ENCODE results near the gene IFT27. TPM values are rescaled to one million over a fixed set of nuclear protein-coding genes. Genes with fewer than 3 reads are reported as not detected.
A peak's percentile ranks its signal among the peaks of the same experiment; 100 is the strongest.

The IFT27 gene, protein sequence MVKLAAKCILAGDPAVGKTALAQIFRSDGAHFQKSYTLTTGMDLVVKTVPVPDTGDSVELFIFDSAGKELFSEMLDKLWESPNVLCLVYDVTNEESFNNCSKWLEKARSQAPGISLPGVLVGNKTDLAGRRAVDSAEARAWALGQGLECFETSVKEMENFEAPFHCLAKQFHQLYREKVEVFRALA
- 11.8 and 14.8 TPM in 2 replicates for total RNA-seq (2014; rRNA removed; shearing (Covaris generic))
- polyA plus RNA-seq (2014; cell fraction: nucleus; rRNA removed), result 15.8 and 39.1 TPM in 2 replicates

DNA sequence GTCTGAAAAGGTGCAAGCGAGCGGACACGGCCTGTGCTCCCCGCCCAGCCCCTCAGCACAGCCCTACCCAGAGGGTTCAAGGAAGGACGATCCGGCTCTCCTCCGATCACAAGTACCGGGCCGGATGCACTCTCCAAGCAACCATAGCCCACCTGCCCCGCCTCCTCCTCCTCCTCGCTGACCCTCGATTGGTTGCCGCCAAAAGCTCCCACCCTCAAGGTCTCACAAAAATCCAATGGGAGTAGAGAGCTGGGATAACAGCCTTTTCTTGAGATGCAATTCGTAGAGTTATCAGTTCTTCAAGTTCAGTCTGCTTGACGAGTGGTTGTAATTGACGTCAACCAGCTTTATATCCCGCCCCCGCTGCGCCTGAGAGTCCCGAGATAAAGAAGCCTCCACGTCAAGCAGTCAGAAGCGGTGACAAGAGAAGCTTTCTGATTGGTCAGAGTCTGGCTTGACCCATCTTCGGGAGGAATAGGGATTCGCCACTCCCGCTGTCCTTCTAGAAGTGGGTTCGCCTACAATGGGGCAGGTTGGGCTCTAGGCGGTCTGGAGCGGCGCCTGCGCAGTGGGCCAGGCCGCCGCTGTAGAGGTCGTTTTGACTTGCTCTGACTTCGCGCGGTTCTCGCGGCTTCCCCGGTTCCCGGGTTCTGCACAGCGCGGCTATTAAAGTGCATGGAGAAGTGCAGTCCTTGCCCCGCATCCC, at the start of gene IFT27:
IFT27 (minus strand) TSS at position 156 of the 706 bp plus-strand sequence. CDS start 412 bp downstream, outside the sequence.
- peak; percentile 100 for DNase-seq (ENCODE audit: extremely low read depth, low read depth)

DNA sequence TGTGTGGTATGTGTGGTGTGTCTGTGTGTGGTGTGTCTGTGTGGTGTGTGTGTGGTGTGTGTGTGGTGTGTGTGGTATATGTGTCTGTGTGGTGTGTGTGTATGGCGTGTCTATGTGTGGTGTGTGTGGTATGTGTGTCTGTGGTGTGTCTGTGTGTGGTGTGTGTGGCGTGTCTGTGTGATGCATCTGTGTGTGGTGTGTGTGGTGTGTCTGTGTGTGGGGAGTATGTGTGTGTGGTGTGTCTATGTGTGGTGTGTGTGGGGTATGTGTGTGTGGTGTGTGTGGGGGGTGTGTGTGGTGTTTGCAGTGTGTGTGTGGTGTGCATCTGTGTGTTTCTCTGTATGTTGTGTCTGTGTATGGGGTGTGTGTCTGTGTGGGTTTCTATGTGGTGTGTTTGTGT, 48.7 kb upstream of the IFT27 start:
- no peak for DNase-seq (ENCODE audit: extremely low read depth, low read depth)

DNA sequence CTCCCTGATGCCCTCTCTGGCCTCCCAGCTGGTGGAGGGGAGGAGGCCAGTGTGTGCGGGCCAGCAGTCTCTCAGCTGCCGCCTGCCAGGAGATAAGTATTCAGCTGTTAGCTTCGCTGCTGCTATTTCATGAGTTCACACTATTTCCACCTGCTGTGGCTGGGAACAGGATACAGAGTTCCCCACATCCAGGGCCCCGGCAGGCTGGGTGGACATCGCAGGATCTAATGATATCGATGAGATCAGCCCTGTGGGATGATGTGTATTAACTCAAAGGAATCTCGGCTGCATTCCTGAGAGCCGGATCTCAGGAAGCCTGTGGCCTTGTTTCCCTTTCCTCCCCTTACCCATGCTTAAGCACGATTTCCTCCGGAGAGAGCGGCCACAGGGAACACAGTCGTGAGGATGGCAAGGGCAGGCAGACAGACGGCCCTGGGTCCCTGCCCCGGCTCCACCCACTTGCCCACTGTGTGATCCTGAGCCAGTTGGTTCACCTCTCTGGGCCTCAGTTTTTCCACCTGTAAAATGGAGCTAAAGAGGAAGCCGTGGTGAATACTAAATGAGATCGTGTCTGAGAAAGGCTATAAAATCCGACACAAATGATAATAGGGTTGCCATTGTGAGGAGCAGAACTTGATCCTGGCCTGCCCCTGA, 47.4 kb upstream of the IFT27 start:
- no peak for DNase-seq (ENCODE audit: extremely low read depth, low read depth)

DNA sequence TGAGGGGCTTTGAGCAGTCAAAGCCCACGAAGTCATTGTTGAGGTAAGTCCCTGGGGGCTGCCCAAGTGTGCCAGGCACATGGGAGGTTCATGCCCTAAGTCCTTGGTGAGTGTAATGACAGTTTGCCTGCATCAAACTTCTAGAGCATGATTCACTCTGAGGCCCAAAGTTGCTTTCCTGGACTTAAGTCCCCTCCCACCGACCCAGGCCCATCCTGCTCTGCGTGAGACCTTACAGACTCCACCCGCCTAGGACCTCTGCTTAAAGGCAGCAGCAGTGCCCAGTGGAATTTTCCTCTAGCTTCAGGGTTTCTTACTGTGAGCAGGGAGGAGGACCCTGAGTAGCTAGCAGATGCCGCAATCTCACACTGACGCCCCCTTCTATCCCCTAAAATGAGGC, 46.7 kb upstream of the IFT27 start:
- DNase-seq (ENCODE audit: extremely low read depth, low read depth), result no peak

DNA sequence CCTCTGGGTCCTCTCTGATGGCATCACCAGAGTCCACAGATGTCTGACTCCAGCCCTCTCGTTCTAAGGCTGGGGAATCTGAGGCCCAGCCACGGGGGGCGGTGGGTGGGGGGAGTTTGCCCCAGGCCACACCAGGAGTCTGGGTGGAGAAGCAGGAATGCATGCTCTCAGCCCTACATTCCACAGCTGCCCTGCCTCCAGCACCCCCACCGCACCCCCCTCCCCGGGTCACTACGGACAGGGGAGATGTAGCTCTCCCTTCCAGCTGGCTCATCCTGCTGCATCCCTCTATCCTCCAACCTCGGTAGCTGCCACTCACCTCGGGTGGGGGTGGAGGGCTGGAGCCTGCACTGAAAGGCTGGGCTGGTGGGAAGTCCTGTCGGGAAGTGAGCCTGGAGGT, 43.2 kb upstream of the IFT27 start:
- DNase-seq (ENCODE audit: extremely low read depth, low read depth), result no peak

DNA sequence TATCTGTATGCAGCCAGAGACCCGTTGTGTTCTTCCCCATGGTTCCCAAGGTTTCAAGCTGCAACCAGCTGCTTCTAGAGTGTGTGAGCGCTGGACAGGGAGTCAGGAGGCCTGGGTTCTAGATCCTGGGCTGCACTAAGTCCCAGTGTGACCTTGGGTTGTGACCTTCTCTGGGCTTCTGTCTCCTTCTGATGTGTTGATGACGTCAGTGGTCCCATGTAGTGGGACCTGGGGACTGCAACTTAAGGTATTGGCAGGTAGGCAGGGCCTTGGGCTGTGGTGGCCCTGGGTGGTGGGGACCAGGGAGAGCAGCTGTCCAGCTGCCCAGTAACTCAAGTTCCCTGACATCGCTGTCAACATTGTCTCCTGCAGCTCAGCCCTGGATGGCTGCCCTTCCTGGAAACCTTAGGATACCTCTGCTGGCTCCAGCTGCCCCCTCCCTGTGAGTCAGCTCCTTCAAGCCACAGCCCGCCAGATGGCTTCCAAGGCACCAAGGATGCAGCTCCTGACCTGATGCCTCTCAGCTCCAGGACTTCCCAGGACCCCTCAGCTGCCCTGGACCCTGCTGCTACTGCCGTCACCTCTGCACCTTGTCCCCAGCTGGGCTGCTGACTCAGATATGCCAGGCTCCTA, 42.2 kb upstream of the IFT27 start:
- DNase-seq (ENCODE audit: extremely low read depth, low read depth), result no peak

DNA sequence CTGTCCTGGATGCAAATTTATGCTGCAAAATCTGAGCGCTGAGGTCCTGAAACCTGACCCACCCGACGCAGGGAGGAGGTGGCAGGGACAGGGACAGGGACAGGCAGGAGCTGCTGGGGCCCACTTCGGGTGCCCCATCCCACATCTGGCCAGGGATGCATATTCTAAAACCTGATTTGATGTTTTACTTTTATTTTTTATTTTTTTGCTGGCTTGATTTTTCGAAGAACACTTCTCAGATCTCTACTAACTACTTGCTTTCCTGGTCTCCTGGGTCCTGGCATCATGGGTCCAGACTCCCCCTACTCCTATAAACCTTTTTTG, 41.6 kb upstream of the IFT27 start:
- DNase-seq (ENCODE audit: extremely low read depth, low read depth), result no peak

DNA sequence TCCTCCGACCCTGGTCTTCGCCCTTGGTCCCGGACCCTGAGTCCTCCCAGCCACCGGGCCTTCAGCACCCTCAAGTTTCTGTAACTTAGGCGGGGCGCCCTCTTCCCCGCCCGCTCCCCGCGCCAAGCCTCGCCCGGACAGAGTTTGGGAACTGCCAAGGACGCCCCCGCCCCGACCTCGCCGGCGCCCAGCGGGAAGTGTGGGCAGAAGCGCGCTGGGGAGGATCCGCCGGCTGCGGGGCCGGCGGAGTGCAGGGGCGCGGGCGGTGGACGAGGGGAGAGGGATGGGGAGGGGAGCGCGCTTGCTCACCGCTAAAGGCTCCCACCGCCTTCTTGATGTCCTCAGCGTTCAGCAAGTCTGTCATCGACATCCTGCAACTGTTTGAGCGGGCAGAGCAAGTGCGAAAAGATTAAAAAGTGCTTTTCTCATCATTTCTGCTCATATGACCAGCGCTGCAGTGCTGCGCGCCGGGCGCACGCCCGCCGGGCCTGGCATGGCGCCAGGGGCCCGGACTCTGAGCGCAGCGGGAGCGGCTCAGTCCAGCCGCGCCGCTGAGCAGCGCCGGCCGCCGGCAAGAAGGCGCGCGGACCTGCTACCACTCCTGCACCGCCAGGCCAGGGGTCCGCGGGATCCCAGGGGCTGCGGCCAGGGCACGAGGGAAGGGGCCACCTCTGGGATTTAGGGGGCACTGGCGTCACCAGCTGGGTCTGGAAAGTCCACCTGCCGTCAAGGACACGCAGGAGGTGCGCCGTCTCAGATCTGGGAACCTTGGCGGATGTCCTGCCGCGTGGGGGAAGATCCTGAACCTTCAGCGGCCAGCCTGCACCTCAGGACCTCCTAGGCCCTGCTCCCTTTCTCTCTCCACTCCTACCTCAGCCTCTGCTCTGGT, 41.0 kb upstream of the IFT27 start, which contains the start of gene PVALB:
PVALB (minus strand) TSS at position 400 of the 889 bp plus-strand sequence; CDS start at position 370, 30 bp downstream.
- peak; percentile 7 for DNase-seq (ENCODE audit: extremely low read depth, low read depth)

DNA sequence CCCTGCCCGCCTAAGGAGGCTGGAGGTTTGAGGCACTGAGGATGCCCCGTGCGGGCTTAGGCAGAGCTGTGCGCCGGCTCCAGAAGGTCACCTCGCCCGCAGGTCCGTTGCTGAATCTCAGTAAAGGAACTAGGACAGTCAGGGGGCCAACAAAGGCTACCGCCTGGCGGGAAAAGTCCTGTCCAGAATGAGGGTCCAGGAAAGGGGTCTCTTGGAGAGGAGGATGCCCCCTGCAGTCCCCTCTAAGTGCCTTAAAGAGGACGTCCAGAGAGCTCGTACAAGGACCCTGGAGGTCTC, 40.4 kb upstream of the IFT27 start:
- no peak for DNase-seq (ENCODE audit: extremely low read depth, low read depth)

DNA sequence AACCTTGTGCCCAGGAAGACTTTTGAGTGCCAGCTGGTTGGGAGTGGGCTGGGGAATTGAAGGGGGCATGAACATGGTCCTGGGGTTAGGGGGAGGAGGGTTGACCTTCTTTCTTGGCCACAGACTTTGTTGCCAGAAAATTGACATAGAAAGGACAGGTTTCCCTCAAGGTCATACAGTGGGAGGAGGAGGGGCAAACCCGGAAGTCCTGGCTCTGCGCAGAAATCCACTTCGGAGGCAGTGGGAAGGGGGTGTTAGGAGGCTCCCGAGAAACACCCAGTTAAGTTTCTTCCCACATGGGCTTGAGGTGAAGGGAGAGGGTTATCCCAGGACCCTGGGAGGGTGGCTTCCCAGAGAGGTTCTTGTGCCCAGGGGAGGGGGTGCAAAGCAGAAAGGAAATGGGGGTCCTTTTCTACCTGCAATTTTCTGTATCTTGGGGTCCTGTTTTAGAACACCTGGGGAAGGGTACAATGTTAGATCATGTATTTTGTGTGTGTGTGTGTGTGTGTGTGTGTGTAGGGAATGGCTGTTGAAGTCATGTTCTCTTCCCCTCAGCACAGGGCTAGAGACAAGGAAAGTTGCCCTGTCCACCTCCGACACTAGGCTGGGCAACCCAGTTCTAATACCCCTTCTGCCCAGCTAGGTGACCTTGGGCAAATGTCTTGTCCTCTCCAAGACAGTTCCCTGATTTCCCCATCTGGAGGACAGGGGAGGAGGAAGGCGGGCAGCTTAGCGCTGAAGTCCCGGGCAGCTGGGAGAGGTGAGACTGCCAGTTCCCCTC, 39.8 kb upstream of the IFT27 start:
- no peak for DNase-seq (ENCODE audit: extremely low read depth, low read depth)

DNA sequence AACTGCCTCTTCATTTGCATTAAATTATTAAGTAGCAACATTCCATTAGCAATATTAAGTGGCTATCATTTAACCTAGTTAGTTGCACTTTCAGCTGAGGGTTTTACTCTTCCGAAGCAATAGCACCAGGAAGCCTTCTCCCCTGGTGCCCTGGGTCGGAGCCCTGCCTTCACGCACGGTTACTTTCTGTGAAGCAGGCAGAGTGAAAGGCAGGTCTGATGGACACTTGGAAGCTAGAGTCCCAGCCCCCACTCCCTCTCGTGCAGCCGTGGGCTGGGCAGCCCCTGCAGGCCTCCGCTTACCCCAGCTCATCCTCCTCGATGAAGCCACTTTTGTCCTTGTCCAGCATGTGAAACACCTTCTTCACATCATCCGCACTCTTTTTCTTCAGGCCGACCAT, 38.9 kb upstream of the IFT27 start:
- no peak for DNase-seq (ENCODE audit: extremely low read depth, low read depth)

DNA sequence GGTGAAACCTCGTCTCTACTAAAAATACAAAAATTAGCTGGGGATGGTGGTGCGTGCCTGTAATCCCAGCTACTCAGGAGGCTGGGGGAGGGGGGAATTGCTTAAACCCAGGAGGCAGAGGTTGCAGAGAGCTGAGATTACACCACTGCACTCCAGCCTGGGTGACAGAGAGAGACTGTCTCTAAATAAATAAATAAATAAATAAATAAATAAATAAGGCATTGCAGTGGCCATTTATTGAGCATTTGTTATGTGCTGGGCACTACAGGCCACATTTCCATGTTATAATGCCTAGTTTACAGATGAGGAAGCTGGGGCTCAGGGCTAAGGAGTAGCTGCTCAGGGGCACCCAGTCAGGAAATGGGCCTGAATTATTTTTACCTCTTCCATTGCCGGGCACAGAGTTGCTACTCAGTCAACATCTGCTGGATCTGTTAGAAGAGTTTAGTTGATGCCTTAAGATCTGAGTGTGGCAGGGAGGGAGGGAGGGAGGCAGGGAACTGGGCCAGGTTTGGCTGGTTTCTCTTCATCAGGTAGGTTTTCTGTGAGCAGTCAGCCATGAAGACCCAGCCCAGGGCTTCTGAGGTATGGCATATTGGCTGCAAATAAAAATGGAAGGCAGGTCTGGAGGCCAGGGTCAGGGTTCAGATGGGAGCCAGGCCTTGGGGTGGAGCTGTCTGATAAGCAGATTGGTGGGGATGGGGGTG, 35.3 kb upstream of the IFT27 start:
- DNase-seq (ENCODE audit: extremely low read depth, low read depth), result no peak

DNA sequence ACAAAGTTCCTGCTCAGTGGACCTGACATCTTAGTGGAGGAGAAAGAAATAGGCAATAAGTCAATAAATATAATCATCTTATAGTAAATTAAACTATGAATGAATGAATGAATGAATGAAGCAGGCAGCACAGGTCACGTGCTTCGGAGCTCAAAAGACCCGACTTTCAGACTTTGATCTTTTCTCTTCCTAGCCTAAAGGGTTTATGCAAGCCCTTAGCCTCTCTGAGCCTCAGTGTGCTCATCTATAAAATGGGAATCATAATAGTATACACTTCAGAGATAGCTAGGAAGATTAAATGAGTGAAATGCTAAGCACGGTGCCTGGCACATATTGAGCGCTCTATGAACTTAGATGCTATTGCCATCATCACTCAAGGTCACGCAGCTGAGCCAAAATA, 33.4 kb upstream of the IFT27 start:
- DNase-seq (ENCODE audit: extremely low read depth, low read depth), result no peak

DNA sequence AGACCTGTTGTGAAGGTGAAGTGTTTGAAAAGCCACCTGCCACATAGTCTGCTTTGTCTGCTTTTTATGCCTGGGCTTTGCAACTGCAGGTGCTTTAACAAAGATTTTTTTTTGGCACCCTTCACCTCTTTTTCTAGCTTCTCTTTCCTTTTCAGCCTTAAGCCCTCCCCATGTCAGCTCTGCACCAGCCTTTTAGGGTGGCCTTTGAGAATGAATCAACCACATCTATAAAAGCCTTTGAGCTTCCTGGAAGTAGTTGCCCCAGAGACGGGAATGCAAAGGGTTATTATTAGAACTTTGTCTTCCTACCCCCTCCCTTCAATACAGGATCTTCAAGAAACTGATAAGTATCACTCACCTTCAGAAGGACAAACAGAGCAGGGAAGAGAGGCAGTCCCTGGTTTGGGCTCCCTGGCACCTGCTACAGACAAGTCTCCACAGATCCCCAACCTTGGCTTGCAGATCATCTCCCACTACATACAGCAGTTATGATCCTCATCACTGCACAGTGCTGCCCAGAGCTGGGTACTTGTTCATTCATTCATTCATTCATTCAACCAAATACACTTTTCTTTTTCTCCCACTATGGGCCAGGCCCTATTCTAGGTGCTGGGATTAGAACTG, 32.9 kb upstream of the IFT27 start:
- no peak for DNase-seq (ENCODE audit: extremely low read depth, low read depth)

DNA sequence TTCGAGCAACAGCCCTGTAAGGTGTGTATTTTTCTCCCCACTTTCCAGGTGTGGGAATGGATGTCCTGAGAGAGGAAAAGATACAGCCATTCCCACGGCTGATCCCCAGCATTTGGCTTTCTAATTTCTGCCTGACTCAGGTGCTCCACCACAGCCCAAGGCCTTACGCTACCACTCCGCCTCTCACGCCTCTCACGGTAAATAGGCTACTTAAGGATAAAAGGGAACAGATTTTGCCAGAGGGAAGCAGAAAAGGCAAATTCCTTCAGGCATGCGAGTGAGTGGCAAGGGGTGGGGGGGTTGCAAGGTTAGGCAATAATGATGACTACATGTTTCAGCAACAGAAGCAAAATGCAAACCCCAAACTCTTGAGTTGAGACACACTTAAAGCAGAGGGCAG, 31.7 kb upstream of the IFT27 start:
- no peak for DNase-seq (ENCODE audit: extremely low read depth, low read depth)

DNA sequence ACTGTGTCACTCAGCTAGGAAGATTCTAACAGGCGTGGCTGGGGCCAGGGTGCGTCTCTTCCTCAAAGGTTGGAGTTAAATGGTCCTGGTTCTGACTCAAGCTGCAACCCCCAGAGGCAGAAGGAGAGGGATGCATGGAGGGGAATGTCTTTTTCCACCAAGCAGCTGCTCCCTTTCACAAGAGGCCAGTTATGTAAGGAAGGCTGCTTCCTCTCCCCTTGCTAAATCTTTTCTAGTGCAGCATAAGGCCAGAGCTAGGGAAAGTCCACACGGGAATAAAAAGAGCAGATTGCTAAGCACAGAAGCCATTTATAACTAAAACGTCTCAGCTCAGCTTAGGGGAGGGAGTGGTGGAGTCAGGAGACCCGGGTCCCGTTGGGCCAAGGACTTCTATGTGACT, 30.9 kb upstream of the IFT27 start:
- no peak for DNase-seq (ENCODE audit: extremely low read depth, low read depth)

DNA sequence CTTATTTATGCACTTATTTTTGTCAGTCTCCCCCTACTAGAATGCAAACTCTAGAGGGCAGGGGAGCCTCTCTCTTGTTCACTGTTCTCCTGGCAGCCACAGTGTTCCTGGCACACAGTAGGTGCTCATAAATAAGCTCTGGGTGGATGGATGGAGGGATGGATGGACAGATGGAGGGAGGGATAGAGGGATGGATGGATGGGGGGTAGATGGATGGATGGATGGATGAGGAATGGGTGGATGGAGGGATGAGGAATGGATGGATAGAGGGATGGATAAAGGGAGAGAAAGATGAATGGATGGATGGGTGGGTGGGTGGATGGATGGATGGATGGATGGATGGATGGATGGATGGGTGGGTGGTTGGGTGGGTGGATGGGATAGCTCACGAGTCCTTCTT, 27.4 kb upstream of the IFT27 start:
- DNase-seq (ENCODE audit: extremely low read depth, low read depth), result no peak

DNA sequence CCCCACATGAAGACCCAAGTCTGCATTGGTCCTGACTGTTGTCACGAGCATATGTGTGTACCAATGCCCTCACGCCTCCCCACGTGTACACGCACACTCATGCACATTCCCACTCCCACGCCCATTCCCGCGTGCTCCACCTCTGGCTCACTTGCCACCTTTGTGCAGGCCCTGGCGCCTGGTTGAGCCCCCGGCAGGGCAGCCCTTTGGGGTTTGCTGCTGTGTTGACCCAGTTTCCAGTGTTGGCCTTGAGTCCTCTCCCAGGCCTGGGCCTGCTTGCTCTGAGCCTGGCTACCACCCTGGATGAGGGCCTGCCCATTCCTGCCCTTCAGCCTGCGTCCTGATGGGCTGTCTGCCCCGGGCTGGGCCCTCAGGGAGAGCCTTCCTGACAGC, 22.8 kb upstream of the IFT27 start:
- DNase-seq (ENCODE audit: extremely low read depth, low read depth), result no peak
